ENCODE results near the gene ALX4.

ALX4 gene

GRCh38 chr11:44267006-44267749 lies 42.8 kb downstream of the ALX4 start:
- DNase-seq = no peak

GRCh38 chr11:44266056-44266780 lies 43.7 kb downstream of the ALX4 start:
- DNase-seq = no peak

GRCh38 chr11:44264761-44265160 lies 45.2 kb downstream of the ALX4 start:
- no peak for DNase-seq

GRCh38 chr11:44264438-44264749 lies 45.5 kb downstream of the ALX4 start:
- no peak for DNase-seq

- no peak for DNase-seq
These were observed 46.1 kb downstream of the ALX4 start for GRCh38 chr11:44263738-44264437.

GRCh38 chr11:44261800-44262591 lies 47.9 kb downstream of the ALX4 start:
- no peak for DNase-seq

GRCh38 chr11:44260081-44260480 lies 49.9 kb downstream of the ALX4 start:
- DNase-seq = no peak

GRCh38 chr11:44258839-44259420 lies 51.0 kb downstream of the ALX4 start:
- no peak for DNase-seq

GRCh38 chr11:44258190-44258489 lies 51.8 kb downstream of the ALX4 start:
- no peak for DNase-seq

- no peak for DNase-seq
These were observed 52.4 kb downstream of the ALX4 start for GRCh38 chr11:44257338-44258189.

- DNase-seq = no peak
These were observed 53.2 kb downstream of the ALX4 start for GRCh38 chr11:44256673-44257291.

- DNase-seq = no peak
These were observed 54.4 kb downstream of the ALX4 start for GRCh38 chr11:44255406-44256071.

- DNase-seq = no peak
These were observed 56.8 kb downstream of the ALX4 start for GRCh38 chr11:44252999-44253602.

GRCh38 chr11:44250421-44250820 lies 59.5 kb downstream of the ALX4 start:
- no peak for DNase-seq

GRCh38 chr11:44248109-44248508 lies 61.8 kb downstream of the ALX4 start:
- no peak for DNase-seq

- no peak for DNase-seq
These were observed 62.4 kb downstream of the ALX4 start for GRCh38 chr11:44247508-44247907.

- no peak for DNase-seq
These were observed 63.2 kb downstream of the ALX4 start for GRCh38 chr11:44246726-44247125.

GRCh38 chr11:44244639-44245310 lies 65.2 kb downstream of the ALX4 start:
- no peak for DNase-seq

GRCh38 chr11:44243595-44244343 lies 66.2 kb downstream of the ALX4 start:
- DNase-seq = no peak

Measured in activated naive CD4-positive, alpha-beta T cell treated with anti-CD3 and anti-CD28 coated beads, Interleukin-2, amount 50 U/mL, for 16 hours (primary cell).